Type B pancreatic cell (in vitro differentiated cells): Measurements from ENCODE around the gene CNTROB. TPM values are rescaled to one million over a fixed set of nuclear protein-coding genes. Genes with fewer than 3 reads are reported as not detected.

ENCODE experiments used
- DNase-seq: peaks from one replicate; pipeline ENCODE4 v3.0.0; 2021; ENCODE audit warnings: mixed read lengths; ENCODE audit not compliant: unreplicated experiment; ENCODE audit errors: extremely low spot score
- H3K27ac Mint-ChIP-seq: 2 replicates; pipeline ENCODE4 v1.8.0; 2021; ENCODE audit warnings: mild to moderate bottlenecking, mixed read lengths
- H3K27me3 Mint-ChIP-seq: 2 replicates; pipeline ENCODE4 v1.8.0; 2021; ENCODE audit warnings: mixed read lengths
- H3K36me3 Mint-ChIP-seq: 2 replicates; pipeline ENCODE4 v1.8.0; 2021; ENCODE audit warnings: mixed read lengths
- H3K4me1 Mint-ChIP-seq: one replicate; pipeline ENCODE4 v1.8.0; 2021; ENCODE audit warnings: mixed read lengths; ENCODE audit not compliant: unreplicated experiment
- H3K4me3 Mint-ChIP-seq: 2 replicates; pipeline ENCODE4 v1.8.0; 2021; ENCODE audit warnings: mild to moderate bottlenecking, mixed read lengths
- H3K9me3 Mint-ChIP-seq: 2 replicates; pipeline ENCODE4 v1.8.0; 2021; ENCODE audit warnings: mixed read lengths
- total RNA-seq: library from RNA; stranded (reverse); gene quantifications from 2 replicates; pipeline ENCODE4 v1.2.1, GENCODE V29; 2021; ENCODE audit warnings: low replicate concordance
- TF ChIP-seq, protein P1 (sequence below): fragments of 200-600 bp; sonication (generic); conservative IDR thresholded peaks from 2 replicates; pipeline ENCODE4 v1.5.0; 2021; ENCODE audit warnings: antibody characterized with exemption, mild to moderate bottlenecking

Gene CNTROB
- total RNA-seq, 1 donor from 2014 or later: 42.6 TPM

DNA sequence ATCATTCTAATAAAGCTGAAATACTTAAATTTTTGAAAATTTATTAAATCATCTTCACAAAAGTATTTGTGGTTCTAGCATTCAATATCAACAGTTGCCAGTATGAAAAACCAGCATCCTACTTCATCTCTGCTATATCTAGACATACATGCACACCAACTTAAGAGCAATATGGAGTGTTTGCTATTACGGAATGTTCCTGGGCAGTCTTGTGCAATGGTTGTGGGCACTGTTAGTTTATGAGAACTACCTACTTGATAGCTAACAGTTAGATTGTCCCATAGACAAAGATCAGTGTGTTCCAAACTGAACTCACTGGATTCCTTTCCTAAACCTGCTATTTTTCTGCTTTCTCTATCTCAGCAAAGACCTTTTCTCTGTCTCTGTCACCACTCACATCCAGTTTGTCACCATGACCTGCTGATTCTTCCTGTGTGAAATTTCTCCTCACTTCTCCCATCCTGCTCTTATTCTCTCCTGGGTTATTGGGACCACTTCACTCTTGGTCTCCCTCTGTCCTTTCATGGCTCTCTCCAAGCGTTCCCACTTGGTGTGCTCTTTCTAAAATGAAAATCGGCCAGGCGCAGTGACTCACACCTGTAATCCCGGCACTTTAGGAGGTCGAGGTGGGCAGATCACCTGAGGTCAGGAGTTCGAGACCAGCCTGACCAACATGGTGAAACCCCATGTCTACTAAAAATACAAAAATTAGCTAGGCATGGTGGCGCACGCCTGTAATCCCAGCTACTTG is 27.7 kb downstream of the CNTROB start:
- H3K9me3 Mint-ChIP-seq: no peaks in the 10 kb centered on the region
- peaks cover 15% of the 10 kb centered on the region for H3K27me3 Mint-ChIP-seq
- TF ChIP-seq, protein P1, sequence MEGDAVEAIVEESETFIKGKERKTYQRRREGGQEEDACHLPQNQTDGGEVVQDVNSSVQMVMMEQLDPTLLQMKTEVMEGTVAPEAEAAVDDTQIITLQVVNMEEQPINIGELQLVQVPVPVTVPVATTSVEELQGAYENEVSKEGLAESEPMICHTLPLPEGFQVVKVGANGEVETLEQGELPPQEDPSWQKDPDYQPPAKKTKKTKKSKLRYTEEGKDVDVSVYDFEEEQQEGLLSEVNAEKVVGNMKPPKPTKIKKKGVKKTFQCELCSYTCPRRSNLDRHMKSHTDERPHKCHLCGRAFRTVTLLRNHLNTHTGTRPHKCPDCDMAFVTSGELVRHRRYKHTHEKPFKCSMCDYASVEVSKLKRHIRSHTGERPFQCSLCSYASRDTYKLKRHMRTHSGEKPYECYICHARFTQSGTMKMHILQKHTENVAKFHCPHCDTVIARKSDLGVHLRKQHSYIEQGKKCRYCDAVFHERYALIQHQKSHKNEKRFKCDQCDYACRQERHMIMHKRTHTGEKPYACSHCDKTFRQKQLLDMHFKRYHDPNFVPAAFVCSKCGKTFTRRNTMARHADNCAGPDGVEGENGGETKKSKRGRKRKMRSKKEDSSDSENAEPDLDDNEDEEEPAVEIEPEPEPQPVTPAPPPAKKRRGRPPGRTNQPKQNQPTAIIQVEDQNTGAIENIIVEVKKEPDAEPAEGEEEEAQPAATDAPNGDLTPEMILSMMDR: no peak
- H3K27ac Mint-ChIP-seq: no peak overlapping the region
- no peak for DNase-seq
- no peaks in the 10 kb centered on the region for H3K4me1 Mint-ChIP-seq
- no peak overlapping the region for H3K4me3 Mint-ChIP-seq
- H3K36me3 Mint-ChIP-seq: no peaks in the 10 kb centered on the region

DNA sequence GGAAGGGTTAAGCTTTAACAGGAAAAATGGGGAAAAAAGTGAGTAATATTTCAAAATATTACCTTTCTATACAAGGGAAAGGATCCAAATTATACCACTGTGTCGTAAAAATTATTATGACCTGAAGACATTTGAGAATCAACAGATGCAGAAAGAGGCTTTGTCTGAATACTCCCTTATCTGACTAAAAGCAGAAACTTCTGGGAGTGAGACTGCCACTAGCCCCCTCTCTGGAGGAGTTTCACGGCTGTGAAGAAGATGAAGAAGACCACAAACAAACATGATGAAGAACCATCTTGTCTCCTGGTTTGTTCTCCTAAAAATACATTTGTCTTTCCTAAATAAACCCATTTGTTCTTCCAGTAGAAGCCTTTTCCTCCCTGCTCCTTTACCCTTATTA is 29.4 kb downstream of the CNTROB start:
- TF ChIP-seq, protein P1: no peak
- Mint-ChIP-seq H3K4me1 (no peaks in the 10 kb centered on the region), H3K4me3 (no peak overlapping the region), H3K27me3 (peaks cover 15% of the 10 kb centered on the region), H3K9me3 (no peaks in the 10 kb centered on the region), H3K27ac (no peak overlapping the region), H3K36me3 (no peaks in the 10 kb centered on the region)
- DNase-seq: no peak

DNA sequence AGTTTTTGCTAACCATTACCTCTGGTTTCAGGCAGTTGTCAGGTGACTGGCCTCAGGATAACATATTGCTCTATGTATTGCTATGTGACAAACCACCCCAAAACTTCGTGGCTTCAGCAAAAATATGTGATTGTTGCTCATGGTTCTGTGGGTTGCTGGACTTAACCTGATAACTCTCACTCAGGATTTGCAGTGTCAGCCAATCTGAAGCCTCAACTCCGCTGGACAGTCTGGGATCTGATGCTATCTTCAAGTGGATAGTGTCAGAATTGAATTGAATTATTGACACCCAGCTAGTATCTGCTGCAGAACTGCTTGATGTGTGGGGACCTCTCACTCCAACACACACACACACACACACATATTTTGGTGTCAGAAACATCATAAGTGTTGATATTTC is 35.7 kb downstream of the CNTROB start:
- TF ChIP-seq, protein P1: no peak
- Mint-ChIP-seq H3K27me3 (peaks cover 19% of the 10 kb centered on the region), H3K4me1 (no peaks in the 10 kb centered on the region), H3K9me3 (no peaks in the 10 kb centered on the region), H3K4me3 (no peak overlapping the region), H3K36me3 (no peaks in the 10 kb centered on the region), H3K27ac (no peak overlapping the region)
- DNase-seq: no peak

DNA sequence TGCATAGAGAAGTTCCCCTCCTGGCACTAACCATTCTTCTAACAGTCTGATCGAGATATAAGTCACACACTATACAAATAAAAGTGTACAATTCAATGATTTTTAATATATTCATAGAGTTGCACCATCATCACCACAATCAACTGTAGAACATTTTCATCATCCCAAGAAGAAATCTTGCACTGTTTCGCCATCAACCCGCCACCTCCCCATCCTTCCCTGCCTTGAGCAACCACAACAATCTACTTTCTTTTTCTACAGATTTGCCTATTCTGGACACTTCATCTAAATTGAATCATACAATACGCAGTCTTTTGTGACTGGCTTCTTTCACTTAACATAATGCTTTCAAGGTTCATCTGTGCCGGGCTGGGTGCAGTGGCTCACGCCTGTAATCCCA is 37.4 kb downstream of the CNTROB start:
- no peak for DNase-seq
- TF ChIP-seq, protein P1: no peak
- Mint-ChIP-seq H3K27me3 (peaks cover 20% of the 10 kb centered on the region), H3K9me3 (peaks cover 2% of the 10 kb centered on the region), H3K27ac (no peak overlapping the region), H3K36me3 (no peaks in the 10 kb centered on the region), H3K4me1 (no peaks in the 10 kb centered on the region), H3K4me3 (no peak overlapping the region)

DNA sequence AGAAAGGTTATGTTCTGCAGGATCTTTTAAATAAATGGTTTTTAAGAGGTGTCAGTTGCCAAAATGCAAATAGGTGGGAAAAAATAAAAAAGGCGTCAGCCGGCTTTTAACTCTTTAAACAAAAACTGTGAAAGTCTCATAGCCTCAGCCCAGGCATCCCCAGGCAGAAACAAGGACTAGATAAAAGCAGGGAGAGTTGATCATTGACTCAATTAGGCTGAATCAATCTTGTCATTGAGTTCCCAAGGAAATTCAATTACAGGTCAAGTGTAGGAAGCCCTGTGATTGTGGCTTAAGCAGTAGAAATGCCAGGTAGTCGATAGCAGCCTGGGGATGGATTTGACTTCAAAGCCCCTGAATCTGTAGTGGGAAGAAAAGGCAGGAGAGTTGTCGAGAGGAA is 39.6 kb downstream of the CNTROB start:
- TF ChIP-seq, protein P1: no peak
- Mint-ChIP-seq H3K4me3 (no peak overlapping the region), H3K27me3 (peaks cover 23% of the 10 kb centered on the region), H3K27ac (no peak overlapping the region), H3K4me1 (no peaks in the 10 kb centered on the region), H3K9me3 (peaks cover 9% of the 10 kb centered on the region), H3K36me3 (no peaks in the 10 kb centered on the region)
- no peak for DNase-seq
